ENCODE results near the gene ALCAM.

The ALCAM gene

DNA sequence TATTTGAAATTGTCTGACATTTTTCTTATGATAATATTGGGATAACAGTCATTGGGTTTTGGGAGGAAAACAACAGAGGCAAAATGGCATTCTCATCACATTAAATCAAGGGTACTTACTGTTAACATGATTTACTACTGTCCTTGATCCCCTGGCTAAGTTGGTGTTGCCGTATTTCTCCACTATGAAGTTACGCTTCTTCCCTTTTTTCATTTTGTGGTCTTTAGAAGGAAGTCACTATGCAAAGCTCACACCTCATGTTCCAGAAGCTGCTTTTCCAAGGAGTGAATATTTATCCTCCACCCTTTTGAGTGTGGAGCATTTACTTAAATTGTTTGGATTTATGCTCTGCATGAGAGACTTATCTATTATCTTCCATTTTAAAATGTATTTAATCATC lies 63.7 kb downstream of the ALCAM start:
- no peak overlapping the region for H3K4me3 ChIP-seq (ENCODE audit: low read depth, low read length)
- H3K27ac ChIP-seq (ENCODE audit: low read depth, low read length) = no peak overlapping the region
- no peaks in the 10 kb centered on the region for H3K27me3 ChIP-seq (ENCODE audit: control insufficient read depth, insufficient read depth, low read length)
- peaks cover 22% of the 10 kb centered on the region for H3K4me1 ChIP-seq (ENCODE audit: control insufficient read depth, insufficient read depth, low read length)
- no peaks in the 10 kb centered on the region for H3K9me3 ChIP-seq (ENCODE audit: control insufficient read depth, insufficient read depth, low read length)
- no peaks in the 10 kb centered on the region for H3K36me3 ChIP-seq (ENCODE audit: control insufficient read depth, insufficient read depth, low read length)
- H3K9ac ChIP-seq (ENCODE audit: low read depth, low read length) = no peak overlapping the region

DNA sequence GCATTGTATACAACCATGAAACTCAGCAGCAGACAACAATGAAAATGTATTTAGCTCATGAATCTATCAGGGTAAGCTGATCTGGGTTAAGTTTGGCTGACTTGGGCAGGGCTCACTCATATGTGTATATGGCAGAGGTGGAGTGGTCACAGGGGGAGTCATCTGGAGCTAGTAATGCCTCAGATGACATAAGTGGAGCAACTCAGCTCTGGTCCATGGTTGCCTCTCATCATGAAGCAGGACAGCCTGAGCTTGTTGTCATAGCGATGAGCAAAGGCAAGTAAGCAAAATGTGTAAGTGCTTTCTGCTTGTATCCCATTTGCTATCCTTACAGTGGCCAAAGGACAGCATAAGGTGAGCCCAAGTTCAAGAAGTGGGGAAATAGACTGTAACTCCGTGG lies 64.5 kb downstream of the ALCAM start:
- Histone ChIP-seq H3K27me3 (ENCODE audit: control insufficient read depth, insufficient read depth, low read length) (no peaks in the 10 kb centered on the region), H3K27ac (ENCODE audit: low read depth, low read length) (no peak overlapping the region), H3K4me3 (ENCODE audit: low read depth, low read length) (no peak overlapping the region), H3K9me3 (ENCODE audit: control insufficient read depth, insufficient read depth, low read length) (no peaks in the 10 kb centered on the region), H3K4me1 (ENCODE audit: control insufficient read depth, insufficient read depth, low read length) (peaks cover 19% of the 10 kb centered on the region), H3K9ac (ENCODE audit: low read depth, low read length) (no peak overlapping the region), H3K36me3 (ENCODE audit: control insufficient read depth, insufficient read depth, low read length) (no peaks in the 10 kb centered on the region)

GRCh38 chr3:105435277-105435676 lies 68.6 kb downstream of the ALCAM start:
- Histone ChIP-seq H3K4me3 (ENCODE audit: low read depth, low read length) (no peak overlapping the region), H3K36me3 (ENCODE audit: control insufficient read depth, insufficient read depth, low read length) (no peaks in the 10 kb centered on the region), H3K4me1 (ENCODE audit: control insufficient read depth, insufficient read depth, low read length) (no peaks in the 10 kb centered on the region), H3K27ac (ENCODE audit: low read depth, low read length) (no peak overlapping the region), H3K9me3 (ENCODE audit: control insufficient read depth, insufficient read depth, low read length) (no peaks in the 10 kb centered on the region), H3K27me3 (ENCODE audit: control insufficient read depth, insufficient read depth, low read length) (no peaks in the 10 kb centered on the region), H3K9ac (ENCODE audit: low read depth, low read length) (no peak overlapping the region)

DNA sequence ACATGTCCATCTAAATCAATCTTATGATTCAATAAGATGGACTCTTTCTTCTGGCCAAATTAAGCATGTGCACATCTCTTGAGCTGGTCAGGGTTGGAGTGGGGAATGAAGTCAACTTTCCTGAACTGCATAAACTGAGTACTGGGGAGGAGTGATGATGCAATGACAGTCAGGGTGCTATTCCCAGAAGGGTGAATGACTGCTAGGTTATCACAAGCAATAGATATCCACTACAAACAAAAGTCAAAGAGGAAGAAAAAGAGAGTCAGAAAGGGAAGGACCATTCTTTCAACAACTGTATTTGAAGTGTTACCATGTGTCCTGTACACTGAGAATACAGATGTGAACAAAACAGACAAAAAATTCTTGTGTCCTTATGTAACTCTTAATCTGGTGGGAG lies 70.0 kb downstream of the ALCAM start:
- Histone ChIP-seq H3K4me1 (ENCODE audit: control insufficient read depth, insufficient read depth, low read length) (no peaks in the 10 kb centered on the region), H3K9ac (ENCODE audit: low read depth, low read length) (no peak overlapping the region), H3K27ac (ENCODE audit: low read depth, low read length) (no peak overlapping the region), H3K4me3 (ENCODE audit: low read depth, low read length) (no peak overlapping the region), H3K27me3 (ENCODE audit: control insufficient read depth, insufficient read depth, low read length) (no peaks in the 10 kb centered on the region), H3K9me3 (ENCODE audit: control insufficient read depth, insufficient read depth, low read length) (no peaks in the 10 kb centered on the region), H3K36me3 (ENCODE audit: control insufficient read depth, insufficient read depth, low read length) (no peaks in the 10 kb centered on the region)

DNA sequence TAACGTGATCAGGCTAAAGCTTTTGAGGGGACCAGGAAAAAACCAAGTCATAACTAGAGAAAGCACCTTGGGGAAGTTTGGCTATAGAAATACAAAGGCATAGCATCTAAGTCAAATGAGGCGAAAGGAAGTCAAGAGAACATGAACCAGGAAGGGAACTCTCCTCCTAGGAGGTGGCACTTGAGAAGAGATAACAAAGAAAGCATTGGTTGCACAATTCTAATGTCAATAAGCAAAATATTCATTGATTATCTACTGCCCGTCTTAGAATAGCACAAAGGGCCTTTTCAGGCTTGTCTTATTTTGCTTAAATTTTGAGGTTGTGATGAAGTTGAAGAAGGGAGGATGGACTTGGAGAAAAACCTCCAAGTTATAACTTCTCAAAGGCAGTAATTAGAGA lies 73.4 kb downstream of the ALCAM start:
- no peaks in the 10 kb centered on the region for H3K9me3 ChIP-seq (ENCODE audit: control insufficient read depth, insufficient read depth, low read length)
- peak overlapping the region; percentile 14 for H3K27ac ChIP-seq (ENCODE audit: low read depth, low read length)
- H3K9ac ChIP-seq (ENCODE audit: low read depth, low read length) = no peak overlapping the region
- no peaks in the 10 kb centered on the region for H3K36me3 ChIP-seq (ENCODE audit: control insufficient read depth, insufficient read depth, low read length)
- H3K4me1 ChIP-seq (ENCODE audit: control insufficient read depth, insufficient read depth, low read length) = no peaks in the 10 kb centered on the region
- H3K27me3 ChIP-seq (ENCODE audit: control insufficient read depth, insufficient read depth, low read length) = no peaks in the 10 kb centered on the region
- H3K4me3 ChIP-seq (ENCODE audit: low read depth, low read length) = no peak overlapping the region

- no peak overlapping the region for H3K27ac ChIP-seq (ENCODE audit: low read depth, low read length)
- no peak overlapping the region for H3K9ac ChIP-seq (ENCODE audit: low read depth, low read length)
- no peaks in the 10 kb centered on the region for H3K36me3 ChIP-seq (ENCODE audit: control insufficient read depth, insufficient read depth, low read length)
- no peak overlapping the region for H3K4me3 ChIP-seq (ENCODE audit: low read depth, low read length)
- no peaks in the 10 kb centered on the region for H3K27me3 ChIP-seq (ENCODE audit: control insufficient read depth, insufficient read depth, low read length)
- peaks cover 9% of the 10 kb centered on the region for H3K4me1 ChIP-seq (ENCODE audit: control insufficient read depth, insufficient read depth, low read length)
- H3K9me3 ChIP-seq (ENCODE audit: control insufficient read depth, insufficient read depth, low read length) = no peaks in the 10 kb centered on the region
Observed at GRCh38 chr3:105444725-105445124, 78.0 kb downstream of the ALCAM start.

DNA sequence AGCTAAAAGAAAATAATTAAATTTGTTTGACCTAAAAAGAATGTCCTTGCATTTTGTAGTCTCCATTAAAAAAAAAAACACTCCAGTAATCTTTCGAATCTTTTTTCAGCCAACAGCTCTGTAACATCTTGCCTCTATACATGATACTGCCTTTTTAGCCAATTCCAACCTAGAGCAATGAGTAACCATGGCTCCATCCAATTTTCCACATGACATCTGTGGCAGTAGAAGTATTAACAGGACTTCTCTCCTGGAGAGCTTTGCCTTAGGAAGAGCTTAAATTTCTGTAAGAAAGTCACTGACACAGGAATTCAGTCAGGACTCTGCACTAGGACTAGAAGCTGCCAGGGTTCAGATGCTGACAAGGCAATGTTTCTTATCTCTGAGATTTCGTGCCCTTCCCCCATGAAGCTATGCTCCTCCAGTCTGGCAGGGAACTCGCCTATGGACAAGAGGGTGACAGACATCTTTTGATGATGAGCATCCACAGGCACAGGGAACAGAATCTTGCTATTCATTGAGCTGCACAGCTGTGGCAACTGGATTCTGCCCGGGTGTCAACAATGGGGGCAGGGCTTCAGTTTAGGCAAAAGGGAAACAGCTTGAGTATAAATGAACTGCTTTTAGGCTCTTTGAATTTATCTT lies 81.8 kb downstream of the ALCAM start:
- H3K36me3 ChIP-seq (ENCODE audit: control insufficient read depth, insufficient read depth, low read length) = no peaks in the 10 kb centered on the region
- no peak overlapping the region for H3K27ac ChIP-seq (ENCODE audit: low read depth, low read length)
- H3K9me3 ChIP-seq (ENCODE audit: control insufficient read depth, insufficient read depth, low read length) = no peaks in the 10 kb centered on the region
- H3K4me3 ChIP-seq (ENCODE audit: low read depth, low read length) = no peak overlapping the region
- no peaks in the 10 kb centered on the region for H3K27me3 ChIP-seq (ENCODE audit: control insufficient read depth, insufficient read depth, low read length)
- no peak overlapping the region for H3K9ac ChIP-seq (ENCODE audit: low read depth, low read length)
- peaks cover 9% of the 10 kb centered on the region for H3K4me1 ChIP-seq (ENCODE audit: control insufficient read depth, insufficient read depth, low read length)

DNA sequence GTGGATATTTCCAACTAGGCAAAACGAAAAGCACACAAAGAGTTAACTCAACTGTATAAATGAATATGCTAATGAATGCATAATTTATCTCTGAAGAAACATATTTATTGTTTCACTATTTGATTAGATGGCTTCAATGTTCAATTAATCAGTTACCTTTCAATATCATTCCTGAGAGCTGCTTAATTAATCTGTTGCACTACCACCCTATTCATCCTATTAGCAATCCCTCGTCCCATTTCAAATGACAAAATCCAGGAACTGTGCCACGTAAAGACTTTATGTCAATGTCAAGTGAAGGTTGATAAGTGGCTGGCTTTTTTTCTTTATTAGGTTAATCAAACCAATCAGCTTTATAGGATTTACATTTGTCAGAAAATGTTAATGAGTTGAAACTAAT lies 82.7 kb downstream of the ALCAM start:
- Histone ChIP-seq H3K9ac (ENCODE audit: low read depth, low read length) (no peak overlapping the region), H3K36me3 (ENCODE audit: control insufficient read depth, insufficient read depth, low read length) (no peaks in the 10 kb centered on the region), H3K4me3 (ENCODE audit: low read depth, low read length) (no peak overlapping the region), H3K4me1 (ENCODE audit: control insufficient read depth, insufficient read depth, low read length) (peaks cover 9% of the 10 kb centered on the region), H3K9me3 (ENCODE audit: control insufficient read depth, insufficient read depth, low read length) (no peaks in the 10 kb centered on the region), H3K27ac (ENCODE audit: low read depth, low read length) (no peak overlapping the region), H3K27me3 (ENCODE audit: control insufficient read depth, insufficient read depth, low read length) (no peaks in the 10 kb centered on the region)

DNA sequence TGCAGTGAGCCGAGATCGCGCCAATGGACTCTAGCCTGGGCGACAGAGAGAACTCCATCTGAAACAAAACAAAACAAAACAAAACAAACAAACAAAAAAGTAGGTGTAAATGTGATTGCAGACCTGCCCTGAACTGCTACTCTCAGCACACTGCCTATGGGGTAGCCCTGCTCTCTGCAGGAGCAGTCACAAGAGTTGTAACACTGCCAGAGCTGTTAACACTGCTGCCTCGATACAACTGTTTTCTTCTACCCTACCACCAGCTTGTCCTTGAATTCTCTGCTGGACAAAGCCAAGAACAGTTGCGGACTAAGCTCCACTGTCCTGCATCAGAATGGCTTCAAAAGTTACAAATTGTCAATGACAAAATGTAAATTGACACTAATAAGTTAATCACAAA lies 89.3 kb downstream of the ALCAM start:
- H3K27ac ChIP-seq (ENCODE audit: low read depth, low read length) = no peak overlapping the region
- H3K9me3 ChIP-seq (ENCODE audit: control insufficient read depth, insufficient read depth, low read length) = no peaks in the 10 kb centered on the region
- H3K4me1 ChIP-seq (ENCODE audit: control insufficient read depth, insufficient read depth, low read length) = peaks cover 11% of the 10 kb centered on the region
- no peak overlapping the region for H3K9ac ChIP-seq (ENCODE audit: low read depth, low read length)
- H3K36me3 ChIP-seq (ENCODE audit: control insufficient read depth, insufficient read depth, low read length) = no peaks in the 10 kb centered on the region
- no peaks in the 10 kb centered on the region for H3K27me3 ChIP-seq (ENCODE audit: control insufficient read depth, insufficient read depth, low read length)
- no peak overlapping the region for H3K4me3 ChIP-seq (ENCODE audit: low read depth, low read length)

- Histone ChIP-seq H3K27me3 (ENCODE audit: control insufficient read depth, insufficient read depth, low read length) (no peaks in the 10 kb centered on the region), H3K4me1 (ENCODE audit: control insufficient read depth, insufficient read depth, low read length) (peaks cover 11% of the 10 kb centered on the region), H3K9ac (ENCODE audit: low read depth, low read length) (no peak overlapping the region), H3K9me3 (ENCODE audit: control insufficient read depth, insufficient read depth, low read length) (no peaks in the 10 kb centered on the region), H3K4me3 (ENCODE audit: low read depth, low read length) (no peak overlapping the region), H3K36me3 (ENCODE audit: control insufficient read depth, insufficient read depth, low read length) (no peaks in the 10 kb centered on the region), H3K27ac (ENCODE audit: low read depth, low read length) (no peak overlapping the region)
Observed at GRCh38 chr3:105458518-105459215, 92.0 kb downstream of the ALCAM start.

DNA sequence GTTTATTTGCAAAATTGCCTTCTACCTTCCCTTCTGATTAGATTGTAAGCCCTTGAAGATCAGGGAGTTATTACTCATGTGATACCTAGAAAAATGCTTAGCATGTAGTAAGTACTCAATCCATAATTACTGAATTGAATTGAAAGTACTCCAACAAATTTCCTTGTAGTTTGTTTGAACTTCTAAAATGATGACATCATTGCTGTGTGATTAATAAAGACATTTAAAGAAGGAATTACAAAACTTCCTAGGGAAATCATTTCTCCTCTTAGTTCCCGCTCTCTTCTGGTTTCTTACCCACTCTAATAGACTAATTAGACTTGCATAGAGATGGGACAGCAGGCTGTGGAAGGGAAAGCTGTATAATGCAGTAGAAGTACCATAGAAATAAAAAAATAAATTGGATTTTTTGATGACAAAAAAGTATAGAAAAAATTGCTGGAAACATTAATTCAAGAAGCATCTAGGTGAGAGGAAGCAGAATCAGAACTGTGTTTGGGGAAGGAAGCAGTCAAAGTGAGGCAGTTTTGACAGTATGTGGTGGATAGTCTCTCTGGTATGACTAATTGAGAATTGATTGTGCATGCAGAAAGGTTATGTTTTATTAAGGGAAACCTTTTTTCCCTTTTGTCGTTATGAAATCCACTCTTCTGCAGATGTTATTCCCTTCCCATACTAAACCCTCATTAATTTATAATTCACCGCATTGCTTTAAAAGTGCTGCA lies 93.0 kb downstream of the ALCAM start:
- Histone ChIP-seq H3K4me1 (ENCODE audit: control insufficient read depth, insufficient read depth, low read length) (peaks cover 11% of the 10 kb centered on the region), H3K27me3 (ENCODE audit: control insufficient read depth, insufficient read depth, low read length) (no peaks in the 10 kb centered on the region), H3K36me3 (ENCODE audit: control insufficient read depth, insufficient read depth, low read length) (no peaks in the 10 kb centered on the region), H3K4me3 (ENCODE audit: low read depth, low read length) (no peak overlapping the region), H3K27ac (ENCODE audit: low read depth, low read length) (no peak overlapping the region), H3K9ac (ENCODE audit: low read depth, low read length) (no peak overlapping the region), H3K9me3 (ENCODE audit: control insufficient read depth, insufficient read depth, low read length) (no peaks in the 10 kb centered on the region)
